NB4 (cell line): ENCODE results near the gene ASXL1.

Source experiments
- POLR2A ChIP-seq: IDR thresholded peaks from 2 replicates; pipeline ENCODE4 v1.6.1; 2011; ENCODE audit warnings: mild to moderate bottlenecking; ENCODE audit not compliant: insufficient read length; ENCODE audit errors: extremely low read depth
- TF ChIP-seq, protein P1 (sequence below): IDR thresholded peaks from 2 replicates; pipeline ENCODE4 v1.6.1; 2011; ENCODE audit warnings: low read depth, low read length
- TF ChIP-seq, protein P2 (sequence below): IDR thresholded peaks from one replicate; pipeline ENCODE4 v1.5.1; 2012; ENCODE audit warnings: low read depth, low read length

DNA sequence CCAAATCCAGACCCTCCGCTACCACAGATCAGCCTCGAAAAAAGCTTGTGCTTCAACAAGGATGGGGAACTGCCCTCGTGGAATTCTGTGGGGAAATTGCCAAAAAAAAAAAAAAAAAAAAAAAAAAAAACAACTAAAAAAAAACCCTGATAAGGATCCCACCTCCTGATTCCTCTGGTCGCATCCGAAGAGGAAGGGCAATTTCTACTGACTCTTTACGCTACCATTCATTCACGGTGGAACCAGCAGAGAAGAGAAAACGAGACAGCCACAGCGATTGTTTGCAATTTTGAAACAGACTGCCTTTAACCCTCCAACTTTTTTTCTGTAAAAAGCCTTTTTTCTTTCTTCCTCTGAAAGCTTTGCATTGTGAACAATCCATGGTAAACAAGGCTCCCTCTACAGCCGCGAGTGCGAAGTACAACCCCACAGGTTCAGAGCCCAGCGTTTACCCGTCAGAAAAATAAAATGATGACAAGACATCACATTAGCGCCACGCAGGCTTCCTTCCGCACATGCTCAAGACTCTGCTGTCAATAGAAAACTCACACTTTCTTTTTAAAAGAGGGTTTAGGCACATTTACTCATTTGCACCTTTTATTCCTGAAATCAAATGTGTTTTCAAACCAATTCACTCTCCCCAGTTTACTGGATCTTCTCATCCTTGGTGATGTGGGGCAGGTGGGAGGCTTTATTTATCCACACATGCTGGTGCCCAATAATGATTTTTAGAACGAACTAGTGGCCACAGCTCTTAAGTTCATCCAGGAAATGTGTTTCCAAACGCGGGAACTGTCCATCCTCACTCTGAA lies 127.0 kb downstream of the ASXL1 start:
- TF ChIP-seq, protein P1, sequence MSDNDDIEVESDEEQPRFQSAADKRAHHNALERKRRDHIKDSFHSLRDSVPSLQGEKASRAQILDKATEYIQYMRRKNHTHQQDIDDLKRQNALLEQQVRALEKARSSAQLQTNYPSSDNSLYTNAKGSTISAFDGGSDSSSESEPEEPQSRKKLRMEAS: peak; percentile 78
- TF ChIP-seq POLR2A: no peak
- TF ChIP-seq, protein P2, sequence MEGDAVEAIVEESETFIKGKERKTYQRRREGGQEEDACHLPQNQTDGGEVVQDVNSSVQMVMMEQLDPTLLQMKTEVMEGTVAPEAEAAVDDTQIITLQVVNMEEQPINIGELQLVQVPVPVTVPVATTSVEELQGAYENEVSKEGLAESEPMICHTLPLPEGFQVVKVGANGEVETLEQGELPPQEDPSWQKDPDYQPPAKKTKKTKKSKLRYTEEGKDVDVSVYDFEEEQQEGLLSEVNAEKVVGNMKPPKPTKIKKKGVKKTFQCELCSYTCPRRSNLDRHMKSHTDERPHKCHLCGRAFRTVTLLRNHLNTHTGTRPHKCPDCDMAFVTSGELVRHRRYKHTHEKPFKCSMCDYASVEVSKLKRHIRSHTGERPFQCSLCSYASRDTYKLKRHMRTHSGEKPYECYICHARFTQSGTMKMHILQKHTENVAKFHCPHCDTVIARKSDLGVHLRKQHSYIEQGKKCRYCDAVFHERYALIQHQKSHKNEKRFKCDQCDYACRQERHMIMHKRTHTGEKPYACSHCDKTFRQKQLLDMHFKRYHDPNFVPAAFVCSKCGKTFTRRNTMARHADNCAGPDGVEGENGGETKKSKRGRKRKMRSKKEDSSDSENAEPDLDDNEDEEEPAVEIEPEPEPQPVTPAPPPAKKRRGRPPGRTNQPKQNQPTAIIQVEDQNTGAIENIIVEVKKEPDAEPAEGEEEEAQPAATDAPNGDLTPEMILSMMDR: peak; percentile 91
